ENCODE data around the gene KCNK16.

KCNK16 gene

GRCh38 chr6:39341937-39342336 lies 19.4 kb upstream of the KCNK16 start:
- DNase-seq (ENCODE audit: low read depth in 2 of 2): no peak

- DNase-seq (ENCODE audit: low read depth in 2 of 2): no peak
Observed at GRCh38 chr6:39341352-39341751, 18.9 kb upstream of the KCNK16 start.

- DNase-seq (ENCODE audit: low read depth in 2 of 2): no peak
Observed at GRCh38 chr6:39339868-39340550, 17.5 kb upstream of the KCNK16 start.

- DNase-seq (ENCODE audit: low read depth in 2 of 2): no peak
Observed at GRCh38 chr6:39339096-39339867, 16.8 kb upstream of the KCNK16 start.

GRCh38 chr6:39338397-39338796 lies 15.9 kb upstream of the KCNK16 start:
- DNase-seq (ENCODE audit: low read depth in 2 of 2): no peak

GRCh38 chr6:39335780-39336545 lies 13.5 kb upstream of the KCNK16 start:
- DNase-seq (ENCODE audit: low read depth in 2 of 2): no peak

GRCh38 chr6:39333644-39334438 lies 11.3 kb upstream of the KCNK16 start:
- no peak for DNase-seq (ENCODE audit: low read depth in 2 of 2)

GRCh38 chr6:39330476-39330875 lies 8.0 kb upstream of the KCNK16 start:
- no peak for DNase-seq (ENCODE audit: low read depth in 2 of 2)

- no peak for DNase-seq (ENCODE audit: low read depth in 2 of 2)
Observed at GRCh38 chr6:39330057-39330456, 7.6 kb upstream of the KCNK16 start.

GRCh38 chr6:39328066-39328465 lies 5.6 kb upstream of the KCNK16 start:
- no peak for DNase-seq (ENCODE audit: low read depth in 2 of 2)

- no peak for DNase-seq (ENCODE audit: low read depth in 2 of 2)
Observed at GRCh38 chr6:39327507-39327906, 5.0 kb upstream of the KCNK16 start.

- DNase-seq (ENCODE audit: low read depth in 2 of 2): no peak
Observed at GRCh38 chr6:39321761-39322160, 741 bp downstream of the KCNK16 start.

GRCh38 chr6:39320363-39320984 lies 2.0 kb downstream of the KCNK16 start:
- DNase-seq (ENCODE audit: low read depth in 2 of 2): no peak

GRCh38 chr6:39319621-39320362 lies 2.7 kb downstream of the KCNK16 start:
- no peak for DNase-seq (ENCODE audit: low read depth in 2 of 2)

- DNase-seq (ENCODE audit: low read depth in 2 of 2): no peak
Observed at GRCh38 chr6:39317256-39317655, 5.2 kb downstream of the KCNK16 start.

- no peak for DNase-seq (ENCODE audit: low read depth in 2 of 2)
Observed at GRCh38 chr6:39314273-39314795, 8.2 kb downstream of the KCNK16 start, which contains the start of gene KCNK17. TSS of gene KCNK17 (minus strand) at chr6:39314419. CDS start at chr6:39314320, 99 bp downstream.

- no peak for DNase-seq (ENCODE audit: low read depth in 2 of 2)
Observed at GRCh38 chr6:39313526-39314272, 8.8 kb downstream of the KCNK16 start.

GRCh38 chr6:39312912-39313525 lies 9.5 kb downstream of the KCNK16 start:
- DNase-seq (ENCODE audit: low read depth in 2 of 2): no peak

- no peak for DNase-seq (ENCODE audit: low read depth in 2 of 2)
Observed at GRCh38 chr6:39310542-39310941, 12.0 kb downstream of the KCNK16 start.

Data from stimulated activated CD8-positive, alpha-beta memory T cell treated with anti-CD3 and anti-CD28 coated beads, Interleukin-15, amount 100 ng/mL, for 48 hours (primary cell).